Measurements from ENCODE around the gene MAML1.

DNA sequence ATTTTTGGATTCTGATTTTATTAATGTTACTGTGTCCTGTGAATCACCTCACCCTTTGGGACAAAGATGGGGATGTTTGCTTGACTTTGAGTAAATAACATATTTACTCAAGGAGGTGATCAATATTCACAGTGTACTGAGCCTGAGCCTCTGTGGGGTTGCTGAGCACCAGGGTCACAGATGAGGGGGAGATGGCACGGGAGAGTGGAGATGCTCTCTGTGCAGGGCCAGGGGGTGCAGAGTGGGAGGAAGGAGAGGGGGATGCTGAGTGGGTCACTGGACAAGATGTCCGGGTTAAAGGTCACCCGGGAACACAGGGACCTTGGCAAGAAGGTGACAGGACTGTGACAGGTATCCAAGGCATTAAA, 92.1 kb downstream of the MAML1 start:
- TF ChIP-seq, protein P1, sequence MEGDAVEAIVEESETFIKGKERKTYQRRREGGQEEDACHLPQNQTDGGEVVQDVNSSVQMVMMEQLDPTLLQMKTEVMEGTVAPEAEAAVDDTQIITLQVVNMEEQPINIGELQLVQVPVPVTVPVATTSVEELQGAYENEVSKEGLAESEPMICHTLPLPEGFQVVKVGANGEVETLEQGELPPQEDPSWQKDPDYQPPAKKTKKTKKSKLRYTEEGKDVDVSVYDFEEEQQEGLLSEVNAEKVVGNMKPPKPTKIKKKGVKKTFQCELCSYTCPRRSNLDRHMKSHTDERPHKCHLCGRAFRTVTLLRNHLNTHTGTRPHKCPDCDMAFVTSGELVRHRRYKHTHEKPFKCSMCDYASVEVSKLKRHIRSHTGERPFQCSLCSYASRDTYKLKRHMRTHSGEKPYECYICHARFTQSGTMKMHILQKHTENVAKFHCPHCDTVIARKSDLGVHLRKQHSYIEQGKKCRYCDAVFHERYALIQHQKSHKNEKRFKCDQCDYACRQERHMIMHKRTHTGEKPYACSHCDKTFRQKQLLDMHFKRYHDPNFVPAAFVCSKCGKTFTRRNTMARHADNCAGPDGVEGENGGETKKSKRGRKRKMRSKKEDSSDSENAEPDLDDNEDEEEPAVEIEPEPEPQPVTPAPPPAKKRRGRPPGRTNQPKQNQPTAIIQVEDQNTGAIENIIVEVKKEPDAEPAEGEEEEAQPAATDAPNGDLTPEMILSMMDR (IDR thresholded peaks at IDR 0.05; ENCODE audit: poor library complexity, severe bottlenecking), result no peak
- TF ChIP-seq RAD21 (conservative IDR thresholded peaks at IDR 0.05) (no peak), TAF1 (IDR thresholded peaks at IDR 0.05; ENCODE audit: low read depth) (no peak), SMC3 (conservative IDR thresholded peaks at IDR 0.05; ENCODE audit: poor library complexity) (no peak)

All from neural cell (in vitro differentiated cells).